GM20431 (cell line): ENCODE data around the gene UBAC2.

Experiments
- in situ Hi-C: fragments of 300-500 bp; cut with MseI, MboI; formaldehyde crosslinking; loops from one replicate; pipeline ENCODE4 v1.15.0; 2020; ENCODE audit warnings: low sequenced_read_pairs; ENCODE audit not compliant: unreplicated experiment

The UBAC2 gene

DNA sequence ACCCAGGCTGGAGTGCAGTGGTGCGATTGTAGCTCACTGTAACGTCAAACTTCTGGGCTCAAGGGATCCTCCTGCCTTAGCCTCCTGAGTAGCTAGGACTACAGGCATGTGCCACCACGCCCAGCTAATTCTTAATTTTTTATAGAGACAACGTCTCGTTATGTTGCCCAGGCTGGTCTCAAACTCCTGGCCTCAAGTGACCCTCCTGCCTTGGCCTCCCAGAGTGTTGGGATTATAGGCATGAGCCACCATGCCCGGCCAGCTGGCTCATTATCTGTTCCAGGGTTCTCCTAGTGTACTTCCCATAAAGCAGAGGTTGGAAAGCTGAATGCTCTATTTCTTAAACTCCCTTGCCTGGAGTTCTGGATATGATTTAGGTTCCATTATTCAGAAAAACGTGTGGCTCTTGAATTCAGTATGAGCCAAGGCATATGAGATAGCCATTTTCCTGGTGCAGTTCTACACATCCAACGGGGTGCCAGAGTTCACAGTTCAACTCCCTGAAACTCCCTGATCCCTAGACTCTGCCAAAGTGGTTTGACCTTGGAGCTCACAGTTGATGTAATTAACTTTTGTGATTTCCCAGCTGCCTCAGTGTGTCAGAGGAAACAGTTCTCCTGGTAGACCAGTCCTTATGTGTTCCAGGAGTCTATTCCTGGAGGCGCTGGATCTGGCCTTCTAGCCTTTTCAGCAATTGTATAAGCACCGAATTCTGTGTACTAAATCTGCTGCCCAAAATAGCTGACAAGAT, 85.0 kb downstream of the UBAC2 start:
- in situ Hi-C loops: no loop called here

DNA sequence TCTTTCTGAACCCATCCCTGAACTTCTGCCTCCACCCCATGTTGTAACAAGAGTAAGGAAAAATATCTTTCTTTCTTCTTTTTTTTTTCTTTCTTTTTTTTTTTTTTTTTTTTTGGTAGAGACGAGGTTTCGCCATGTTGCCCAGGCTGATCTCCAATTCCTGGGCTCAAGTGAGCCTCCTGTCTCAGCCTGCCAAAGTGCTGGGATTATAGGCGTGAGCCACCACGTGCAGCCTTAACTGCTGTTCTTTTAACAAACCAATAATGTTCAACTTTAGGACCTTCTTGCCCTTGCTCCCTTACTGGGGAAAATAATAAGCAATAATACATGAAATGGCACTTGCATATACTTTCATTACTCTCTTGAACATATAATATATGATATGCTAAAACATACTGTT, 86.9 kb downstream of the UBAC2 start:
- in situ Hi-C loops: no loop called here

DNA sequence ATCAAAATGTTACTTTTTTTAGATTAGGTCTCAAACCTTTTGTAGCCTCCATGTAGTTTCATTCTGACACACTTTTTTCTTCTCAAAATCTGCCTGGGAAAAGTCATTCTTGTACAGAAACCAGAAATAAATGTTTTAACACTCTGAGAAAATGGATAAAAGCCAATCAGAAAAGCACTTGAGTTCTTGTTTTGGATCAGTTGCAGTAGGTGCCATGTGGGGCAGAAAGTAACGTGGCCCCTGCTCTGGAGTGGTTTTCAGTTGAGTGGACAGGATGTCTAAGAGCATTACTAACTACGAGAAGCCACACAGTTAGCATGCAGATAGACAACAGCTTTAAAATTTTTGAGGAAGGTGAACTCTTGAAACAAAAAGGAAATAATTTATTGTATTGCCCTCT, 87.4 kb downstream of the UBAC2 start:
- in situ Hi-C loops: no loop called here

DNA sequence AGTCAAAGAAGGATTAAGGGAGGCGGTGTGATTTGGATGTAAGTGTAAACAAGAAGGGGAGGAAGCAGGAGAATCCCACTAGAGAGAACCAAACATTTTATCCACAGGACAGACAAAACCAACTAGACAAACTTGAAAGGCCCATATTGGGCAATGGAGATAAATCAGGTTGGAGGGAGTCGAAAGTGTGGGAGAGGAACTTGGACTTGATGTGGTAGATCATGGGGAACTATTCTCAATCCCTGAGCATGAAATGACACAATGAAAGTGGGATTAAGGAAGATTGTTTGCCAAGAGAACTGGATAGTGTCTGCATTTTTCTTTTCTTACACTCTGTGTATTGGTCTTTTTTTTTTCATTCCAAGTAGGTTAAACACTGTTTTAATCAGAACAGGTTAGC, 88.6 kb downstream of the UBAC2 start:
- in situ Hi-C loops: no loop called here

DNA sequence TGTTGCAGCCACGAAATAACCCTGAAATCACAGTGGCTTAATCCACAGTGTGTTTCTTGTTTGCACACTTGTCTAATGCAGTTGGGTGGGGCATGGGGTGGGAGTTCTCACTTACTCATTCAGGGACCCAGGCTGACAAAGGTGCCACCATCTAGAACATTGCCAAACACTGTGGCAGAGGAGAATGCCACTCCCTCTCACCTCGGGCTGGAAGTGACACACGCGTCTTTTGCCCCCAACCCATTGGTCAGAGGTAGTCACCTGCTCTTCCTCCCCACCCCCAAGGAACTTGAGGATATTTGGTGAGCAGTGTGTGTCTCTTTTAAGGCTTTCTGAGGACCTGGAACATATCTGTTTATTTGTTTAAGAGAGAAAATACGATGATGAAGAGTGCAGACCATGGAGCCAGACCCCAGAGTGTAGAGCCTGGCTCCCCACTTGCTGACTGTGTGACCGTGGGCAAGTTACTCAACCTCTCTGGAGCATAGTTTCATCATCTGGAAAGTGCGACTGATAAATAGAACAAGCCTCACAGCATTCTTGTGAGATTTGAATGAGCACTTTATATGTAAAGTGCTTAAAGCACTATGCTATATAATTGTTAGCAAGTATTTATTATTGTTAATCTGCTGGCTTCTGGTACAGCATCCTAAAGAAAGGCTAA, 89.2 kb downstream of the UBAC2 start:
- in situ Hi-C loops: no loop called here

DNA sequence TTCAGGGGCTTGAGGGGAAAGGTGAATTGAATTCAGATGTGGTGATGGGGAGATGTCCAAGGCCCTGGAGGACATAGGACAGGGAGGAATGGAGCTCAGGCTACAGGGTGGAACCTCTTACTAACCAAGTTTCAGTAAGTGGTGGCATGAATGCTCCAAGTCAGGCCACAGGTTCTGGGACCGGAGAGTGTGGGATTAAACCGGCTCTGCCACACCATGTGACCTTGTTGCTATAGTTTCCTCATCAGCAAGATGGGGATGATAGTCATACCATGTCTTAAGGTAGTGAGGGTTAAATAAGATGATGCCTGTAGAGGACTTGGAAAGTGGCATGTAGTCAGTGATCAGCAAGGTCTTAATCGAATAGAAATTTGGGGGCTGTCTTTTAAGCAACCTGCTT, 90.2 kb downstream of the UBAC2 start:
- in situ Hi-C loops: no loop called here

DNA sequence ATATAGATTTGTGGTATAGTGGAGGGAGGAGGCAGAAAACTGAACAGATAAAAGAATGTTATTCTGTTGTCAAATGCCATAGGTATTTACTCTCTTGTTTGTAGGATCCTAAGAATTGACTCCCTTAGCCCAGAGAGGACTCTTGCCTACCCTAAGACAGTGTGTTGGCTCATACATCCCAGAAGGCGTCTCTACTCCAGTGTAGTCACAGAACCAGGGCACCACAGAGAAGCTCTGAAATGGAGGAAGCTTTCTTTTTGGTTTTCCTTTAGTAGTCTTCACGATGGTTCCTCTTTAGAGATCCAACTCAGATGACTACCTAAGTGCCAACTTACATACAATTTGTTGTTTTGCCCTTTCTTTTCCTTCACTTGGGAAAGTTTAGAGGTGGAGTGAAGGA, 92.5 kb downstream of the UBAC2 start:
- in situ Hi-C loops: no loop called here

DNA sequence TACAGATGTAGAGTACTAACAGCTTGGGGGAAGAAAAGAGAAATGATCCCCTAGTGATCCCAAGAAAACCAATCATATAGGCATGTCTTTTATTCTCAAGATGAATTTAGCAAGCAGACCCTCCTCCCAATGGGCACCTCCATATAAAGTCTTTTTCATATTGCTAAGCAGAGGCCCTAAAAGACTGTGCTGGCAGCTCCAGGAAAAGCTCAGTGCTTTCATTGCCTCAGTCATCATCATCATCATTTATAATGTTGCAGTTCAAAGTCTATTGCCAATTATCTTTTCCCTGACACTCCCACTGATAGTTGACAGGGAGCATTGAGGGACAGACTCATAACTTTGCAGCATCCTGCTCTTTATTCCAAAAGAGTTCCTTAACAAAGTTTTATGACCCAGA, 93.5 kb downstream of the UBAC2 start:
- in situ Hi-C loops: no loop called here

DNA sequence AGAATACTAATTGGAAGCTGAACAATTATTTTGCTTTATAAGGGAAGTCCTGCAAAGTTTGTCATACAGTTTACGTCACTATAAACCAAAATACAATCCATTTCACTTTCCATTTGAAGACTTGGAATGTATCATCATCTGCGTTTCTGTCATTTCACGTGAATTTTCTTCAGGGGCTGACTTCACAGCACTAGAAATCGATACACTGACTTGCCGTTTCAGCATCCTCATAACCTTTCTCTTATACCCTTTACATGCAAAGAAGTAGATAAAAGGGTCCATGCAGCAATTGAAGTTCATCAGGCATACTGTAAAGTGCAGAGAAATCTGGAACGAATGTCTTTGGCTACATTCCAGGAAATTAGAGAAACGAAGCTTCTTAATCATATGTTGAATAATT, 94.3 kb downstream of the UBAC2 start:
- in situ Hi-C loops: no loop called here

DNA sequence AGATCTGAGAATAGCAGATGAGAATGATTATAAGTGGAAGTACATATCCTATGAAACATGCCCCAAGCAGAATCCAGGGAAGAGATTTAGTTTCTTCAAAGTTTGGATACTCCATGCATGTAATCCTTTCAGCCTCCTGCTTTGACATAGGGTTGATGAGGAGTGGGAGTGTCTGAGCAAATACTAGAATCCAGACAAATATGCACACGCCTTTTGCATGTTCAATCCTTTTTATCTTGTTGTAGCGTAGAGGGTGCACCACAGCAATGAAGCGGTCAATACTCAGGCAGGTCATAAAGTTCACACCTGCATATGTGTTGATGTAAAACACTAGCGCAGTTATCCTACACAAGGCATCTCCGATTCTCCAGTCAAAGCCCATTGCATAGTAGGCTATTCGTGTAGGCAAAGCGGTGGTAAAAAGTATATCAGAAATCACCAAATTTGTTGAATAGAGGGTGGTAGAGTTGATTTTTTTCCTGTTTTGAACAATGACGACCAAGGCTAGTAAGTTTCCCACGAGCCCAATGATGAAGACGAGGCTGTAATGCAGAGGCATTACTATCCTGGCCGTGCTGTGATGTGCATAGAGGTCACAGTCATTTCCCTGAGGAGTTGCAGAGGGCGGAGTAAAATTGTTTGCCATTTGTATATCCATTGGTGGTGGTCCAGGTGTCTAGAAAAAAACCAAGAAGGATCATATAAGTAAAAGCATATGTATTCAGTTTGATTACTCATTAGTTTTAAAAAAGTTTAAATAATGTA, 95.0 kb downstream of the UBAC2 start:
- in situ Hi-C loops: no loop called here

DNA sequence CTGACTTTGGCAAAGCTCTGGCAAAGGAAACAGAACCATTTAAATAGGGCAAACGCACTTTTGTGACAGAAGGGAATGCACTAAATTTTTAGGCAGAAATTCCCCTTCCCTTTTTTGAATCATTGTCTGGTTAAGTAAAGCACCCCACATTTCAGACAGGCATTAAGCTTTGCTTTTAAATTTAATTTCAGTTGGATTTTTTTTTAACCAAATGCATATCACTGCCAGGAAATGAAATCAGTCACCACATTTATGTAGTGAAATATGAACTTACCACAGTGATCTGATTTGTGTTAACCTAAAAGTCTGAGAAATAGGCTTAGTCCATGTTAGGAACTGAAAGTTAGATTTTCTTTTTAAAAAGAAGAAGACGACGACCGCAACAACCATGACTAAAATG, 95.7 kb downstream of the UBAC2 start:
- in situ Hi-C loops: no loop called here

DNA sequence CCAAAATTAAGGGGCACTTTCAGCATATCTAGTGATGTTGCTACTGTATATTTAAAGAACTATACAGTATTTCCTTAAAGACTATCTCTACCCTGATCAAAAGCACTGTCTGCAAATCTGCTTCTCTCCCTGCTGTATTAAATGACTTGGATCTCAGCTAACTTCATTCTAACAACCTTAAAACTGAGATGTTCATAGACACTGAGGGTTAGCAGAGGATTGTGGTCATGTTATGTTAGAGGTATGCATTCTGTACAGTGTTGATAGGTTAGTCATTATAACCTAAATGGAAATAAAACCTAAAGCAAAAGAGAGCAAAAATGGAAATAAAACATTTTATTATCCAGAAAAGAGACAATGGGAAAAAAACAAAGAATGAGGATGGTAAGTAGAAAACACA, 96.7 kb downstream of the UBAC2 start:
- in situ Hi-C loops: no loop called here

DNA sequence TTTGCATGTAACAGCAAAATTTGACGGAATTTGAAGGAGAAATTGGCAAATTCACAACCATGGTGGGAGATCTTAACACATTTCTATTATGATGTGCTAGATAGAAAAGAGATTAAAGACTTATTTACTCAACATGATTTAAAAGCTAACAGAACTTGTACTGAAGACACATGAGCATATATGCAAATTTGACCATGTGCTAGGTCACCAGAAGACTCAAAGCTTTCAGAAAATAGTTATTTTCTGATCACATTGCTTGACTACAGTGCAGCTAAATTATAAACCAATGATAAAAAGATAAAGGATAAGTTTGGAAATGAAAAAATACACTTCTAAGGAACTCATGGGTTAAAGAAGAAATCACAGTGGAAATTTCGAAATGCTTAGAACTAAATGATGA, 97.4 kb downstream of the UBAC2 start:
- in situ Hi-C loops: no loop called here

DNA sequence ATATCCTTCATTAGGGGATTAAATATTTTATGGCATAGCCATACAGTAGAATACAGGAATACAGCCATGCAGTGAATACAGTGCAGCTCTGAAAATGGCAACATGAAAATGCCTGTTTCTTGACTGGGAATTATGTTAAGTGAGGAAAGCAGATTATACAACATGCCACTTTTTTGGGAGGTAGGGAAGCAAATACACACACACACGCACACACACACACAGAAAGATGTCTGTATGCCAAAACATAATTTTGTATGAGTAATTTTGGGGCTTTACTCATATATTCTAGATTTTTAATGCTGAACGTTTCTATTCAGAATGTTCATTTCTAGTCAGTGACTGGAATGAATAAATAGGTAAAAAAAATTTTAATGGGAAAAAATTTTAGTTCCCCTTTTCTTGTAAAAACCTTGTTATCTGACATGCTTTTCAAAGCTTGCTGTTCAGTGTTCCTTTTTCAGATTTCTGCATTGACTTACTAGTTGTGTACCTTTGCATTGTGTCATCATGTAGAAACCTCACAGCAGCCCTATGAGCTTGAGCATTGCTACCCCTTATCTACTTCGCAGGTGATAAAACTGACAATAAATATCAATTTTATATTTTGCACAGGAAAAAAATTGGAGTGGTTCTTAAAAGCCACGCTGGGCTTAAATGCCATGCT, 98.7 kb downstream of the UBAC2 start:
- in situ Hi-C loops: no loop called here

DNA sequence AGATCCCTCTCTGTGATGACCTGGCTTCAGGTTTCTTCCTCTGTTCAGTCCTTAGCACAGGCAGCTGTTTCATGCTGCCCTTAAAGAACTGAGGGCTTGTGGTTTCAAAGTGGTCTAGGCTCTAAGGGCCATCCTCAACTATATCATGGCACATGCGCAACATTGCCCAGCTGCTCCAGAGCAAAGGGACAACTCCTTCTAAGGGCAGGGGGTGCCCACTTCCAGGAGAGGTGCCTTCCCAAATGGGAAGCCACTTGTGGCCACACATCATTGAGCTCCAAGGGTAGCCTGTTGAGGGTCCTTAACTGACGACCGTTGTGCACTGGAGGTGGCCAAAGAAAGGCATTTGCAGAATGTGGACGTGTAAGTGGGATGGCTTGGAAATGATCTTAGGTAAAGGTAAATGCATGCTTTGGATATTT, 99.3 kb downstream of the UBAC2 start:
- in situ Hi-C loops: no loop called here

DNA sequence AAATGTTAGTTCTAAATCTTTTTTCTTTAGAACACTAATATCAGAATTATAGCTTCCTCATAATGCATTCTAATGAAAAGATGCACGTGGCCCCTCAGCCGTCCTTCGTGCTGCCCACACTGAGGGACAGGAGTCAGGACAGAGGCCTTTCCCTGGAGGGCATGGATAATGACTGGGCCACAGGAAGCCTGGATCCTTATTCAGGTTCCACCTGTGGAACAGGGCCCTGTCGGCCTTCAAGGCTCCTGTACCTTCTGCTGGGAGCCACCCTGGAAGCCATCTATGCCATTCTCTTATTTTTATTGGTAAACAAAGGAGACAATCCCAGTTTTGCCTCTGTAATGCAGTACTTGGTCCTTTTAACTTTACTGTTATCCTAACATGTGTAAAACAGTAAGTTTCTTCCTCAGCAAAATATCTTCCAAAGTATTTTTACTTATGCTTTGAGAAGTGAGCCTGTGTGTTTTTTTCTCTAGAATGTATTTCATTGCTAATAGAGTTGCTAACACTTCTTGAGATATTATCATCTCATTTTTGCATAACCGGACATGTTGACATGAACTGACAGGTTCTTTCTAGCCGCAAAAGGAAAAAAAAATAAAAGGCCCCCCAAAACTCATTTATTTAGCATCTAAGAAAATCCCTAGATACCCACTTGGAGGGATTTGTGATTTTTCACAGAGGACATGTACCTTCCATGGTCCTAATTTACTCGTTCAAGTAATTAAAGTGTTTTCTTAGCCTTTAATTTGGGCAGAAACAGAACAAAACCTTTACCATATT, 100.6 kb downstream of the UBAC2 start:
- in situ Hi-C loops: no loop called here

DNA sequence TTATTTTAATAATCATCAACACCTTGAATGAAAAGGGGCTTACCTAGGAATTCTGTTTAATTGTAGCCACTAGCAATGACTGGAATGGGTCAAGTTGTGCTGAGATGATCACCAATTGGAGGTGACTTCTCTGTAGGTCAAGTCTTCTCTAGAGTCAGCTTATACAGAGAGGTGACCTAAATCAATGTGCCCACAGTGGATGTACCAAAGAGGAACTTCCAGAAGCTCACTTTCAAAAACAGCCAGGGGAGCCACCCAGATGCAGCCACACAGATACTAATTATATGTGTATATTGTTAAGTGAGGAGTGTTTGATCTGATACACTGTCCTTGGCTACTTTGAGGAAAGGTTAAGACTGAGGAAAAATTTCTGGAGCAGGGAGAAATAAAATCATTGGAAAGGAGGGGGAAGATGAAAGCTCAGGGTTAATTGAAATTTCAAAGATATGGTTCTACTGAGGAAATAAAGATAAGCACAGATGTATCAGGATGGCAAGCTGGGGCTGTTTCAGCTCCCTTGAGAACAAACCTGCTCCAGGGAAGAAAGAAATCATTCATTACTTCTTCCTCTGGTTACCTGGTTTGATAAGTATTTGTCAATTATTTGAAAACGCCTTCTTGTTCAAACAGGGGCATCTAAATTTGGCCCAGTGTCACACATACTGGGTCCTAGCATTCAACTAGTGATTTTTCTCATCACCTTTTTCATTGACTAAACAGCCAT, 101.4 kb downstream of the UBAC2 start:
- in situ Hi-C loops: no loop called here

DNA sequence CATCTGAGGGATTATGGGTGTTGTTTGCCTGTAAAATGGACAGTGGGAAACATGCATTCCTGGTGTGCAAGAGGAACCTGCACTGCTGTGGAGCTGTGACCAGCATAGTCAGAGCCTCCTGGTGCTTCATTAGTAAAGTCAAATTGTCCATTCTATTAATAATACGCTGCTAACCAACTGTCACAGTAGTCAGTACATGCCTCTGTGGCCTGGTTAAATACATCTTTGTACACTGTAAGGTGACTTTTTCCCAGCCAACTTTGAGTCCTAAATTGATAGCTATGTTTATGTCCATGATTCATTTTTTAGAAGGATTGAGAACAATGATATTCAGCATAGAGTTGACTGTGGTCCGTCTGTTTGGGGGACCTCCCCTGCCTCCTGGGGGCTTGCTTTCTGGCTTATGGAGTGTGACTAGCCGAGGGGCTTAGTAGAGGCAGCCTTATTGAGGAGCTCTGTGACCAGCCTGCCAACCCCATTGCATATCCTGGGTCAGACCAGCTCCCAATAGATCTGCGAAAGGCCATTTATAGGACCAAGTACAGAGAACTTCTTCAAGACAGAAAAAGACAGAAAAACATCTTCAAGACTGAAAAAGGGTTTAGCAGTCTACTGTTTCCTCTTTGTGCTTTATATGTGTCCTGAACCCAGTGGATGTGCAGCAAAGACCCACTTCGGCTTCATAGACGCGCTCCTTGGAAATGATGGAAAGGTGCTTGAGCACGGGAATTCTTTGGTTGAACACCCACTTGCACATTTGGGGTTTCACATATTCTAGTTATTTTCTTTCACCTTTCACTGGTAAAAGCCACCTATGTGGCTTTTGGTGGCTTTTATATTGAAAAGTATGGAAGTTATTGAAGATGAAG, 102.2 kb downstream of the UBAC2 start:
- in situ Hi-C loops: no loop called here
